GM13977 (cell line): Measurements from ENCODE around the gene CUL1.
"Not testable (repeated sequence)": the region's sequence is repeated elsewhere in the genome, so short reads cannot be mapped to it uniquely, and the experiment has no call there.

ENCODE experiments used
- DNase-seq: peaks from one replicate; pipeline ENCODE4 v3.0.0; 2012; ENCODE audit warnings: low spot score
- CTCF ChIP-seq: IDR thresholded peaks from 2 replicates; pipeline ENCODE4 v1.5.1; 2012; ENCODE audit warnings: mild to moderate bottlenecking, control low read depth; ENCODE audit not compliant: insufficient read depth; ENCODE audit errors: extremely low read depth, missing control alignments
- in situ Hi-C: fragments of 300-500 bp; cut with MboI; formaldehyde crosslinking; loops from one replicate; pipeline ENCODE4 v1.12.0; 2022; ENCODE audit warnings: low sequenced_read_pairs, low pct_unique_long_range_greater_than_20kb, mixed read lengths, inconsistent platforms; ENCODE audit not compliant: unreplicated experiment

CUL1 gene

GRCh38 chr7:148699782-148700629, 1.3 kb downstream of the CUL1 start:
- in situ Hi-C loops, result no loop called here
- DNase-seq, result no peak

GRCh38 chr7:148700661-148701064, 2.0 kb downstream of the CUL1 start:
- in situ Hi-C loops, result no loop called here
- TF ChIP-seq CTCF, result no peak
- no peak for DNase-seq

More at GRCh38 chr7:148699782-148700629, 1.3 kb downstream of the CUL1 start:
- no peak for TF ChIP-seq CTCF

GRCh38 chr7:148701414-148701813, 2.7 kb downstream of the CUL1 start:
- no peak for DNase-seq
- no peak for TF ChIP-seq CTCF
- in situ Hi-C loops, result no loop called here

GRCh38 chr7:148702876-148703670, 4.4 kb downstream of the CUL1 start:
- DNase-seq, result no peak
- in situ Hi-C loops, result no loop called here
- no peak for TF ChIP-seq CTCF

GRCh38 chr7:148703671-148703962, 4.9 kb downstream of the CUL1 start:
- in situ Hi-C loops, DNase-seq: not testable (repeated sequence)

- TF ChIP-seq CTCF, result no peak
- no peak for DNase-seq
- in situ Hi-C loops, result no loop called here
Observed at GRCh38 chr7:148704189-148704588, 5.5 kb downstream of the CUL1 start.

GRCh38 chr7:148704970-148705369, 6.3 kb downstream of the CUL1 start:
- no peak for TF ChIP-seq CTCF
- DNase-seq, result no peak
- in situ Hi-C loops, result no loop called here
